Esophagus muscularis mucosa (tissue), 4 donors: ENCODE data around the gene ZNF526. TPM values are rescaled to one million over a fixed set of nuclear protein-coding genes. Genes with fewer than 3 reads are reported as not detected.
A peak's percentile ranks its signal among the peaks of the same experiment; 100 is the strongest.

Experiments
- DNase-seq: peaks from one replicate; pipeline ENCODE4 v3.0.0-alpha.2; 2017; ENCODE audit errors: extremely low spot score
- H3K27ac ChIP-seq, 4 donors: fragments of 200-600 bp; sonication (generic); replicated peaks in 1 of 4; 1 replicate in 3 of 4; 2 replicates in 1 of 4; pipeline ENCODE4 v1.5.1; 2016 to 2019; ENCODE audit warnings: mild to moderate bottlenecking in 1 of 4
- H3K27me3 ChIP-seq, 4 donors: fragments of 200-600 bp; sonication (generic); one replicate each; pipeline versions ENCODE4 v1.5.1 to v1.6.0; 2016 to 2019
- H3K36me3 ChIP-seq, 4 donors: fragments of 200-600 bp; sonication (generic); one replicate each; pipeline ENCODE4 v1.5.1; 2016 to 2019
- H3K4me1 ChIP-seq, 4 donors: fragments of 200-600 bp; sonication (generic); one replicate each; pipeline ENCODE4 v1.5.1; 2016 to 2019
- H3K4me3 ChIP-seq, 4 donors: fragments of 200-600 bp; sonication (generic); 1 replicate in 2 of 4; 2 replicates in 2 of 4; pipeline ENCODE4 v1.5.1; 2016 to 2019; ENCODE audit warnings: mild to moderate bottlenecking in 4 of 4, moderate library complexity in 1 of 4
- H3K9me3 ChIP-seq, 4 donors: fragments of 200-600 bp; sonication (generic); 1 replicate in 3 of 4; 2 replicates in 1 of 4; pipeline ENCODE4 v1.5.1; 2016 to 2019
- EP300 ChIP-seq: sonication (generic); formaldehyde crosslinking; IDR thresholded peaks from one replicate; pipeline ENCODE4 v1.6.1; 2017; ENCODE audit warnings: antibody characterized with exemption
- POLR2A ChIP-seq: fragments of 450-650 bp; IDR thresholded peaks from one replicate; pipeline ENCODE4 v1.6.1; 2017; ENCODE audit warnings: antibody characterized with exemption, moderate library complexity, mild to moderate bottlenecking, low read depth
- POLR2AphosphoS5 ChIP-seq, 2 donors: sonication (generic); formaldehyde crosslinking; IDR thresholded peaks; one replicate each; pipeline ENCODE4 v1.6.1; 2017; ENCODE audit warnings: antibody characterized with exemption in 2 of 2
- WGBS: methylation state at CpG from one replicate; pipeline ENCODE4 v1.1.5; 2018; 5-methylcytosine and 5-hydroxymethylcytosine counted together
- intact Hi-C: fragments of 100-400 bp; cut with DNase I; formaldehyde crosslinking; loops from one replicate; pipeline ENCODE4 v1.15.1; 2023
- total RNA-seq, 4 donors: library from RNA; depleted of rRNA; stranded (reverse); fragments of >200 nt; gene quantifications; one replicate each; pipeline versions ENCODE4 v1.1.0 to v1.2.1, GENCODE V29; 2016
- TF ChIP-seq, protein P1 (sequence below), 3 experiments: fragments of 200-600 bp in 2 of 3; fragments of 450-650 bp in 1 of 3; sonication (generic) in 2 of 3; IDR thresholded peaks; one replicate each; pipeline ENCODE4 v1.5.1; 2017 to 2019; ENCODE audit warnings: antibody characterized with exemption in 3 of 3, mild to moderate bottlenecking in 2 of 3, moderate library complexity in 1 of 3

Gene ZNF526, protein sequence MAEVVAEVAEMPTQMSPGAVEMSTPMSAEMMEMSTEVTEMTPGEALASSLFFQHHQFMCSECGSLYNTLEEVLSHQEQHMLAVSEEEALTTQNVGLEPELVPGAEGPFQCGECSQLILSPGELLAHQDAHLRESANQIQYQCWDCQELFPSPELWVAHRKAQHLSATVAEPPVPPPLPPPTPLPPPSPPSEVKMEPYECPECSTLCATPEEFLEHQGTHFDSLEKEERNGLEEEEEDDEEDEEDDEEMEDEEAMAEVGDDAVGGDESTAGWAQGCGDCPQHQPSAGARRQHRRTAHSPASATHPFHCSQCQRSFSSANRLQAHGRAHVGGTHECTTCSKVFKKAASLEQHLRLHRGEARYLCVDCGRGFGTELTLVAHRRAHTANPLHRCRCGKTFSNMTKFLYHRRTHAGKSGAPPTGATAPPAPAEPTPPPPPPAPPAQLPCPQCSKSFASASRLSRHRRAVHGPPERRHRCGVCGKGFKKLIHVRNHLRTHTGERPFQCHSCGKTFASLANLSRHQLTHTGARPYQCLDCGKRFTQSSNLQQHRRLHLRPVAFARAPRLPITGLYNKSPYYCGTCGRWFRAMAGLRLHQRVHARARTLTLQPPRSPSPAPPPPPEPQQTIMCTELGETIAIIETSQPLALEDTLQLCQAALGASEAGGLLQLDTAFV
- total RNA-seq, result 1 to 10 TPM; 4.3 to 8.6 (median 7.1) TPM

- peak within 1 kb of the TSS; percentile 85 to 93 (median 88) for H3K27ac ChIP-seq
- peaks cover 33 to 65% (median 59%) of the 10 kb centered on the region in 4 donors for H3K4me1 ChIP-seq
- peak; percentile 99 for DNase-seq
- H3K27me3 ChIP-seq, result no peaks in the 10 kb centered on the region
- intact Hi-C loops, result no loop called here
- no peaks in the 10 kb centered on the region for H3K9me3 ChIP-seq
- WGBS, result under 1% methylated on average over 41 of the region's 53 CpGs
- H3K36me3 ChIP-seq, result peaks cover 9 to 19% (median 14%) of the 10 kb centered on the region in 4 donors
- TF ChIP-seq, protein P1, sequence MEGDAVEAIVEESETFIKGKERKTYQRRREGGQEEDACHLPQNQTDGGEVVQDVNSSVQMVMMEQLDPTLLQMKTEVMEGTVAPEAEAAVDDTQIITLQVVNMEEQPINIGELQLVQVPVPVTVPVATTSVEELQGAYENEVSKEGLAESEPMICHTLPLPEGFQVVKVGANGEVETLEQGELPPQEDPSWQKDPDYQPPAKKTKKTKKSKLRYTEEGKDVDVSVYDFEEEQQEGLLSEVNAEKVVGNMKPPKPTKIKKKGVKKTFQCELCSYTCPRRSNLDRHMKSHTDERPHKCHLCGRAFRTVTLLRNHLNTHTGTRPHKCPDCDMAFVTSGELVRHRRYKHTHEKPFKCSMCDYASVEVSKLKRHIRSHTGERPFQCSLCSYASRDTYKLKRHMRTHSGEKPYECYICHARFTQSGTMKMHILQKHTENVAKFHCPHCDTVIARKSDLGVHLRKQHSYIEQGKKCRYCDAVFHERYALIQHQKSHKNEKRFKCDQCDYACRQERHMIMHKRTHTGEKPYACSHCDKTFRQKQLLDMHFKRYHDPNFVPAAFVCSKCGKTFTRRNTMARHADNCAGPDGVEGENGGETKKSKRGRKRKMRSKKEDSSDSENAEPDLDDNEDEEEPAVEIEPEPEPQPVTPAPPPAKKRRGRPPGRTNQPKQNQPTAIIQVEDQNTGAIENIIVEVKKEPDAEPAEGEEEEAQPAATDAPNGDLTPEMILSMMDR (IDR thresholded peaks at IDR 0.05), result no peak
- no peak for TF ChIP-seq EP300
- peak; percentile 92 to 98 for TF ChIP-seq POLR2AphosphoS5 (IDR thresholded peaks at IDR 0.05)
- TF ChIP-seq POLR2A, result peak; percentile 38
- peak within 1 kb of the TSS; percentile 66 to 84 (median 76) for H3K4me3 ChIP-seq
These were observed at the start of gene ZNF526 for GRCh38 chr19:42219812-42220750. Gene ZNF526, plus strand, starts transcription at chr19:42220312. Its CDS starts 4,092 bp downstream, at chr19:42224404.

DNA sequence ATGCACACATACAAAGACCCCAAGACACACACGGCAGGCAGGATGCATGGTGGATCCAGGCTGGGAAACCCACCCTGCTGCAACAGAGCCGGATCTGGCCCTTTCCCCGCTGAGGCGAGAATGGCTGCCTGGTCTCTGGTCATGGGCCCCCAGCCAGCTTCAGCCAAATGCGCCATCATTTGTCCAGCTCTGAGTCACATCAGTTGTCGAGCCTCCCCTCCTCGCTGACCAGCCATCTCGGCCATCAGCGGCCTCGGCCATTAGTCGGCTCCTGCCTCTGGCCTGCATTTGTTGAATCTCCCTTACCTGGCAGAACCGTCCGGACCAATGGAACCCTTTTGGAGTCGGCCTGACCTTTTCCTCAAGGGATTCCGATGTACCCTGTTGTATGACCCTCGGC lies 49.4 kb upstream of the ZNF526 start:
- Histone ChIP-seq H3K27me3 (peaks cover 0 to 61% (median 3%) of the 10 kb centered on the region in 4 donors), H3K27ac (no peak overlapping the region), H3K9me3 (no peaks in the 10 kb centered on the region), H3K4me3 (no peak overlapping the region), H3K4me1 (peaks cover 2 to 7% (median 4%) of the 10 kb centered on the region in 4 donors), H3K36me3 (no peaks in the 10 kb centered on the region)
- intact Hi-C loops, result no loop called here
- WGBS, result 90% methylated on average over 11 of the region's 16 CpGs
- no peak for DNase-seq
- TF ChIP-seq, protein P1 (IDR thresholded peaks at IDR 0.05), result no peak
- no peak for TF ChIP-seq EP300
- no peak for TF ChIP-seq POLR2A
- no peak for TF ChIP-seq POLR2AphosphoS5 (IDR thresholded peaks at IDR 0.05)

DNA sequence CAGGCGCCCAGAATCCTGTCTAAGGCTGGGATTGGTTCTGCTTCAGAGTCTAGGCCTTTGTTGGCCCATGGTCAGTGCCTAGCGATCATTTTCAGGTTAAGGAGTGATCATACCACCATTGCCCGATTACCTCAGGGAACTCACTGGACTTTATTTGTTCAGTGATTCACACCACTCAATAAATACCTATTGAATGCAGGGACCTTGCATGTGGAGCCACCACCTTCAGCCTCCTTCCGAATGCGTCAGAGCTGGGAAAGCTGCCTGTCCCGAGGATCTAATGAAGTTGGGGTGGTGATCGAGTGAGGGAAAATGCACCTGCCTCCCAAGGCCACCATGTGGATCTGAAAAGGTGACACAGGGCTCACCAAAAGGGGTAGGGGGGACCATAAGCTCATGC lies 47.9 kb upstream of the ZNF526 start:
- TF ChIP-seq POLR2A (no peak), EP300 (no peak), POLR2AphosphoS5 (IDR thresholded peaks at IDR 0.05) (no peak)
- TF ChIP-seq, protein P1 (IDR thresholded peaks at IDR 0.05), result no peak
- H3K27me3 ChIP-seq, result peaks cover 0 to 63% (median 3%) of the 10 kb centered on the region in 4 donors
- intact Hi-C loops, result no loop called here

DNA sequence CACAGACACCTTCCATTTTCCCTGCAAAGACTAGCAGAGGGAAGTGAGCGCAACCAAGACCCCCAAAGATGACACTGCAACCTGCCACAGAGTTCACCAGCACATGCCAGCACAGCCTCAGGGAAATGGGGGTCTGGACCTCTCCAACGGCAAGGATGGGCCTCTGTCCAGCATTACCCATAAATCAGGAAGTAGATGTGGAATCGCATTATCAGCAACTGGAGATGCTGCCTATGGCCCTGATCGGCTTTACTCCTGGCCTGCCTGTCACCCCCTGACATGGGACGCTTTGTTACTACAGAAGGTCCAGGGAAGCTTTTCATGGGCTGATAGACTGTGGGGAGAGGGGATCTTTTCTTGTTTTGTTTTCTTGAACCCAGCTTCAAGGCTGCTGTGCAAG lies 46.4 kb upstream of the ZNF526 start:
- no peaks in the 10 kb centered on the region for H3K36me3 ChIP-seq
- whole genome bisulfite sequencing, result 75% methylated on average over 5 of the region's 5 CpGs
- peaks cover 14 to 24% (median 21%) of the 10 kb centered on the region in 4 donors for H3K4me1 ChIP-seq
- H3K27ac ChIP-seq, result no peak overlapping the region
- no peaks in the 10 kb centered on the region for H3K9me3 ChIP-seq
- H3K4me3 ChIP-seq, result no peak overlapping the region
- TF ChIP-seq EP300 (no peak), POLR2A (no peak), POLR2AphosphoS5 (IDR thresholded peaks at IDR 0.05) (no peak)
- TF ChIP-seq, protein P1 (IDR thresholded peaks at IDR 0.05), result no peak
- intact Hi-C loops, result no loop called here
- no peak for DNase-seq
- peaks cover 0 to 77% (median 5%) of the 10 kb centered on the region in 4 donors for H3K27me3 ChIP-seq

More for the DNA sequence above, 47.9 kb upstream of the ZNF526 start:
- DNase-seq, result no peak
- WGBS, result 80% methylated on average over 2 of the region's 7 CpGs
- no peaks in the 10 kb centered on the region for H3K9me3 ChIP-seq
- H3K4me3 ChIP-seq, result no peak overlapping the region
- H3K27ac ChIP-seq, result no peak overlapping the region
- no peaks in the 10 kb centered on the region for H3K36me3 ChIP-seq
- H3K4me1 ChIP-seq, result peaks cover 13 to 21% (median 18%) of the 10 kb centered on the region in 4 donors
